ENCODE data around the gene CSMD2. TPM values are rescaled to one million over a fixed set of nuclear protein-coding genes. Genes with fewer than 3 reads are reported as not detected.

The CSMD2 gene
- total and polyA plus RNA-seq, 7 donors, result 0.02 to 0.32 (median 0.10) TPM

DNA sequence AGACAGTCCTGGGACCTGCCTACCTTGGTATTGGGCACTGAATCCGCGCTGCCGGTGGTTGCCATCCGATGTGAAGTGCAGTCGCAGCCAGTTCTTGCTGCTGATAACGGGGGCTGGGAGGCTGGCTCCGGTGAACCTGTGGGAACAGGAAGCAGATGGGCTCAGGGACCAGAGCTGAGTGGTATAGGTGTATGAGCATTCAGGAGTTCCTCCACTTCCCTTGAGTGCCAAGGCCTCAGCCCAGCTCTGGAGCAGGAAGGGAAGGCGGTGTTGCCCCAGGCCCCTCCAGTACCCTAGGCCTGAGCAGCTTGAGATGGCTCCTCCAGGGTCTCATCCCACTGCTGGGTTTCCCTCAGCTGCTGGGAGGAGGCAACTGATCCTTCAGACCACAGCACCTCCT, 318.2 kb downstream of the CSMD2 start:
- Histone ChIP-seq H3K36me3 (ENCODE audit: insufficient read depth in 1 of 2, low read depth in 1 of 2) (no peaks in the 10 kb centered on the region), H3K27ac (no peak overlapping the region), H3K4me1 (no peaks in the 10 kb centered on the region), H3K9me3 (no peaks in the 10 kb centered on the region), H3K4me3 (no peak overlapping the region), H3K27me3 (ENCODE audit: insufficient read depth in 3 of 3, low read length in 2 of 3) (no peaks in the 10 kb centered on the region)
- DNase-seq (no peak), ATAC-seq (no peak)
- intact Hi-C loops (cut with DNase I), result no loop called here
- TF ChIP-seq, protein P1, sequence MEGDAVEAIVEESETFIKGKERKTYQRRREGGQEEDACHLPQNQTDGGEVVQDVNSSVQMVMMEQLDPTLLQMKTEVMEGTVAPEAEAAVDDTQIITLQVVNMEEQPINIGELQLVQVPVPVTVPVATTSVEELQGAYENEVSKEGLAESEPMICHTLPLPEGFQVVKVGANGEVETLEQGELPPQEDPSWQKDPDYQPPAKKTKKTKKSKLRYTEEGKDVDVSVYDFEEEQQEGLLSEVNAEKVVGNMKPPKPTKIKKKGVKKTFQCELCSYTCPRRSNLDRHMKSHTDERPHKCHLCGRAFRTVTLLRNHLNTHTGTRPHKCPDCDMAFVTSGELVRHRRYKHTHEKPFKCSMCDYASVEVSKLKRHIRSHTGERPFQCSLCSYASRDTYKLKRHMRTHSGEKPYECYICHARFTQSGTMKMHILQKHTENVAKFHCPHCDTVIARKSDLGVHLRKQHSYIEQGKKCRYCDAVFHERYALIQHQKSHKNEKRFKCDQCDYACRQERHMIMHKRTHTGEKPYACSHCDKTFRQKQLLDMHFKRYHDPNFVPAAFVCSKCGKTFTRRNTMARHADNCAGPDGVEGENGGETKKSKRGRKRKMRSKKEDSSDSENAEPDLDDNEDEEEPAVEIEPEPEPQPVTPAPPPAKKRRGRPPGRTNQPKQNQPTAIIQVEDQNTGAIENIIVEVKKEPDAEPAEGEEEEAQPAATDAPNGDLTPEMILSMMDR (IDR thresholded peaks at IDR 0.05), result no peak
- 92 to 93% (median 93%) methylated on average over 8 of the region's 8 CpGs for WGBS, 3 donors

DNA sequence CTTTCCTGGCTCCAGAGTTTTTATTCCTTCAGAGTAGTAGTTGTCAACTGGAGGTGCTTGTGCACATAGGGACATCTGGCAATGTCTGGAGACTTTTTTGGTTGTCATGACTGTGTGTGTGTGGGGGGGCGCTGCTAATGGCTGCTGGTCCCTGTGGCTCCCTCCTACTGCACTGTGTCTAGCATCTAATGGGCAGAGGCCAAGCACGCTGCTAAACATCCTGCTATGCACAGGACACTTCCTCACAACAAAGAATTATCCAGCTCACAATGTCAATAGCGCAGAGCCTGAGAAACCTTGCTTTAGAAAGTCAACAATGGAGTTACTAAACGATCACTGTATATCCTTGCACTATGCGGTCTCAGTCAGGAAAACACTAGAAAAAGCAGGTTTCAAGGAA, 320.9 kb downstream of the CSMD2 start:
- H3K27ac ChIP-seq, result no peak overlapping the region
- 75 to 82% (median 76%) methylated on average over 5 of the region's 5 CpGs for WGBS, 3 donors
- intact Hi-C loops (cut with DNase I), result no loop called here
- TF ChIP-seq, protein P1 (IDR thresholded peaks at IDR 0.05), result no peak
- ATAC-seq (no peak), DNase-seq (no peak)
- H3K4me1 ChIP-seq, result no peaks in the 10 kb centered on the region
- H3K4me3 ChIP-seq, result no peak overlapping the region
- no peaks in the 10 kb centered on the region for H3K36me3 ChIP-seq (ENCODE audit: insufficient read depth in 1 of 2, low read depth in 1 of 2)
- no peaks in the 10 kb centered on the region for H3K9me3 ChIP-seq
- no peaks in the 10 kb centered on the region for H3K27me3 ChIP-seq (ENCODE audit: insufficient read depth in 3 of 3, low read length in 2 of 3)

DNA sequence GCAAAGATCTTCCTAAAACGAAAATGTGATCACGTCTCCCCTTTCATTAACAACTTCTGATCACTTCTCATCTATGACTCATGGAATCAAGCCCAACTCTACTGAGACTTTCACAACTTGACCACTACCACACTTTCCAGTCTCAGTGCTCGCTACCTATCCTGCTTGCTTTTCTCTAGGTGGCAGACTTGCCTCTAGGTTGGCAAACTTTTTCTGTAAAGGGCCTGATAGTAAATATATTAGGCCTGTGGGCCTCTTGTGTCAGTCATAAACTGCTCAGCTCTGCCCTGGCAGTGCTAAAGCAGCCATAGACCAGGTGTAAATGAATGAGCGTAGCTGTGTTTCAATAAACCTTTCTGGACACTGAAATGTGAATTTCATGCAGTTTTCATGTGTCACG, 322.7 kb downstream of the CSMD2 start:
- Histone ChIP-seq H3K36me3 (ENCODE audit: insufficient read depth in 1 of 2, low read depth in 1 of 2) (no peaks in the 10 kb centered on the region), H3K27me3 (ENCODE audit: insufficient read depth in 3 of 3, low read length in 2 of 3) (no peaks in the 10 kb centered on the region), H3K4me3 (no peak overlapping the region), H3K9me3 (no peaks in the 10 kb centered on the region), H3K27ac (no peak overlapping the region), H3K4me1 (no peaks in the 10 kb centered on the region)
- intact Hi-C loops (cut with DNase I), result no loop called here
- WGBS, 3 donors, result 91 to 92% (median 91%) methylated on average over 5 of the region's 5 CpGs
- ATAC-seq (no peak), DNase-seq (no peak)
- TF ChIP-seq, protein P1 (IDR thresholded peaks at IDR 0.05), result no peak

DNA sequence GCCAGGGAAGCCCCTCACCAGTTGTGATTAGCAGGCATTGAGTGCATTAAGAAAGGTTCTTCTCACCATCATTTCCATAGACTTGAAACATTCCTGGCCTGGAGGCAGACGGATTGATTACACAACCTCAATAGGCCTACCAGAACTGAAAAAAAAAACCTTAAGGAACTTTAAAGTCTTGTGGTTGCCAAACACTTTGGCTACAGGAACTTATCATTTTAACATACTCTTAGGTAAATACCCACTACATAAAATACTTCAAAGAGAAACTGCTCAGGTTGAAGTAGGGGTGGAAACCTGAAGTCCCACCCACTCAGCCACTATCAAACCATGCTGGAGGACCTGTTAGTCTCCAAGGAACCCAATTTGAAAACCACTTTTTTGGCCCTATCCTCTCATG, 323.5 kb downstream of the CSMD2 start:
- H3K27me3 ChIP-seq (ENCODE audit: insufficient read depth in 3 of 3, low read length in 2 of 3), result no peaks in the 10 kb centered on the region
- ATAC-seq (no peak), DNase-seq (no peak)
- TF ChIP-seq, protein P1 (IDR thresholded peaks at IDR 0.05), result no peak
- 62 to 69% (median 63%) methylated on average over 1 of the region's 1 CpG for WGBS, 3 donors
- intact Hi-C loops (cut with DNase I), result no loop called here
- H3K4me1 ChIP-seq, result no peaks in the 10 kb centered on the region
- H3K27ac ChIP-seq, result no peak overlapping the region
- H3K36me3 ChIP-seq (ENCODE audit: insufficient read depth in 1 of 2, low read depth in 1 of 2), result no peaks in the 10 kb centered on the region
- H3K9me3 ChIP-seq, result no peaks in the 10 kb centered on the region
- H3K4me3 ChIP-seq, result no peak overlapping the region

DNA sequence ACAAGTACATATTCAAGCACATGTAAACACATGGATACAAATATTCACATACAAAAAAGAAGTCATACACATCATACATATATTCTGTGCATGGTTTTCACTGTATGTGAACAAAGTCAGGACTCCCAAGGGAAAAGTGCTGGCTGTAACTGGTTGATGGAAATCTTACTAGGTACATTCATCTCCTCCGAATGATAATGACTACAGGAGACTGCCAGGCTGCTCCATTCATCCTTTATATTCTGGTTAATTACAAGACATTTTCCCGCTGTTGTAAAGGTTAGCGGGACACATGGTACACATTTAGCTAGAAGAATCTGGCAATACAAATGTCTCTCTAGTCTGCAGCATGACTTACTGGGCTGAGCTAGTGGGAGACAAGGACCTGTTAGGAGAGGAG, 327.4 kb downstream of the CSMD2 start:
- H3K36me3 ChIP-seq (ENCODE audit: insufficient read depth in 1 of 2, low read depth in 1 of 2), result no peaks in the 10 kb centered on the region
- no peaks in the 10 kb centered on the region for H3K4me1 ChIP-seq
- WGBS, 3 donors, result 86 to 94% (median 87%) methylated on average over 3 of the region's 3 CpGs
- no peak overlapping the region for H3K4me3 ChIP-seq
- no peak overlapping the region for H3K27ac ChIP-seq
- TF ChIP-seq, protein P1 (IDR thresholded peaks at IDR 0.05), result no peak
- no peaks in the 10 kb centered on the region for H3K27me3 ChIP-seq (ENCODE audit: insufficient read depth in 3 of 3, low read length in 2 of 3)
- no peaks in the 10 kb centered on the region for H3K9me3 ChIP-seq
- ATAC-seq, result no peak
- DNase-seq, result no peak
- intact Hi-C loops (cut with DNase I), result no loop called here

Data from psoas muscle (tissue), 8 donors.